K562 (cell line): ENCODE results near the gene ASNS. TPM values are rescaled to one million over a fixed set of nuclear protein-coding genes. Genes with fewer than 3 reads are reported as not detected.

Source experiments
- CCAR2 ChIP-seq: fragments of 200-400 bp; formaldehyde crosslinking; IDR thresholded peaks from 2 replicates; pipeline ENCODE4 v1.6.1; 2017; ENCODE audit warnings: mild to moderate bottlenecking, low read depth, low read length
- EGR1 ChIP-seq: fragments of 450-650 bp; conservative IDR thresholded peaks from 2 replicates; pipeline ENCODE4 v1.6.1; 2017; ENCODE audit warnings: mild to moderate bottlenecking
- FOXK2 ChIP-seq, 2 experiments: fragments of 450-650 bp; IDR thresholded peaks in 1 of 2; conservative IDR thresholded peaks in 1 of 2; 2 replicates each; pipeline ENCODE4 v1.6.1; 2016; ENCODE audit warnings: low read depth in 2 of 2, mild to moderate bottlenecking in 1 of 2
- HSF4 ChIP-seq: fragments of 250-450 bp; sonication (Bioruptor Pico); IDR thresholded peaks from 2 replicates; pipeline ENCODE4 v2.1.2; 2022; ENCODE audit warnings: mild to moderate bottlenecking, moderate library complexity, borderline replicate concordance
- JUND ChIP-seq, 2 experiments: IDR thresholded peaks; 2 replicates in 1 of 2; 3 replicates in 1 of 2; pipeline ENCODE4 v1.6.1; 2011; ENCODE audit warnings: borderline replicate concordance in 2 of 2, low read depth in 2 of 2, low read length in 2 of 2, improper control_type of control experiment in 1 of 2, missing biosample characterization in 1 of 2, missing genetic modification characterization in 1 of 2, missing genetic modification reagents in 1 of 2
- MBD2 ChIP-seq: sonication (generic); IDR thresholded peaks from 2 replicates; pipeline ENCODE4 v1.6.1; 2016; ENCODE audit warnings: low read depth, borderline replicate concordance
- MTA2 ChIP-seq: fragments of 450-650 bp; IDR thresholded peaks from 2 replicates; pipeline ENCODE4 v1.6.1; 2016; ENCODE audit warnings: low read depth
- NFE2 ChIP-seq: IDR thresholded peaks from 2 replicates; pipeline ENCODE4 v1.6.1; 2014; ENCODE audit warnings: antibody characterized with exemption, low read depth
- RAD21 ChIP-seq, 2 experiments: fragments of 250-450 bp in 1 of 2; fragments of 450-650 bp in 1 of 2; sonication (Bioruptor Pico) in 1 of 2; formaldehyde crosslinking in 1 of 2; IDR thresholded peaks in 1 of 2; conservative IDR thresholded peaks in 1 of 2; 2 replicates each; pipeline versions ENCODE4 v1.4.0 to v1.8.0; 2020 to 2022; ENCODE audit warnings: mild to moderate bottlenecking in 2 of 2, moderate library complexity in 1 of 2
- ZC3H11A ChIP-seq: IDR thresholded peaks from 2 replicates; pipeline ENCODE4 v1.6.1; 2012; ENCODE audit warnings: low read depth, low read length, improper control_type of control experiment
- polyA plus RNA-seq, 8 experiments: library from polyadenylated mRNA; depleted of rRNA in 4 of 8; stranded (reverse) in 5 of 8; unstranded in 3 of 8; fragments of >200 nt; fragmentation: Nextera tagmentation in 2 of 8; fragmentation: Illumina TruSeq in 1 of 8; extraction: Ambion mirVana in 2 of 8; extraction: Trizol in 1 of 8; gene quantifications; 2 replicates each; pipeline versions ENCODE4 v1.2.1 to v1.2.3, GENCODE V29; 2011 to 2014; ENCODE audit warnings: inconsistent platforms in 1 of 8, missing spikeins in 1 of 8
- total RNA-seq, 7 experiments: library from RNA; depleted of rRNA in 6 of 7; stranded (reverse); fragments of >200 nt in 6 of 7; fragmentation: Illumina TruSeq in 2 of 7; extraction: Trizol in 2 of 7; gene quantifications; 2 replicates each; pipeline versions ENCODE4 v1.2.1 to v1.2.3, GENCODE V29; 2011 to 2021; ENCODE audit warnings: low replicate concordance in 1 of 7
- TF ChIP-seq, protein P1 (sequence below), 2 experiments: IDR thresholded peaks in 1 of 2; conservative IDR thresholded peaks in 1 of 2; 2 replicates each; pipeline ENCODE4 v1.6.1; 2016; ENCODE audit warnings: low read depth in 2 of 2, mild to moderate bottlenecking in 1 of 2, missing compliant biosample characterization in 1 of 2, missing genetic modification characterization in 1 of 2, moderate library complexity in 1 of 2
- TF ChIP-seq, protein P2 (sequence below): fragments of 200-800 bp; sonication (Bioruptor generic); IDR thresholded peaks from 2 replicates; pipeline ENCODE4 v1.6.1; 2017; ENCODE audit warnings: missing genetic modification characterization, missing compliant biosample characterization
- TF ChIP-seq, protein P3 (sequence below): fragments of 250-450 bp; sonication (Bioruptor Pico); IDR thresholded peaks from 2 replicates; pipeline ENCODE4 v1.8.0; 2022; ENCODE audit warnings: inconsistent platforms
- TF ChIP-seq, protein P4 (sequence below), 3 experiments: fragments of 200-800 bp in 1 of 3; fragments of 250-450 bp in 1 of 3; fragments of 450-650 bp in 1 of 3; sonication (Bioruptor Pico) in 1 of 3; sonication (Bioruptor generic) in 1 of 3; formaldehyde crosslinking in 1 of 3; IDR thresholded peaks; 2 replicates each; pipeline versions ENCODE4 v1.6.1 to v1.8.0; 2016 to 2022; ENCODE audit warnings: mild to moderate bottlenecking in 2 of 3, missing genetic modification characterization in 2 of 3, missing compliant biosample characterization in 1 of 3, moderate library complexity in 1 of 3

The ASNS gene
- total and polyA plus RNA-seq, 9 of the 15 experiments (the other 6 are each of a cell fraction or from before 2014, with no cell fraction given), result 42.1 to 354 (median 215) TPM

DNA sequence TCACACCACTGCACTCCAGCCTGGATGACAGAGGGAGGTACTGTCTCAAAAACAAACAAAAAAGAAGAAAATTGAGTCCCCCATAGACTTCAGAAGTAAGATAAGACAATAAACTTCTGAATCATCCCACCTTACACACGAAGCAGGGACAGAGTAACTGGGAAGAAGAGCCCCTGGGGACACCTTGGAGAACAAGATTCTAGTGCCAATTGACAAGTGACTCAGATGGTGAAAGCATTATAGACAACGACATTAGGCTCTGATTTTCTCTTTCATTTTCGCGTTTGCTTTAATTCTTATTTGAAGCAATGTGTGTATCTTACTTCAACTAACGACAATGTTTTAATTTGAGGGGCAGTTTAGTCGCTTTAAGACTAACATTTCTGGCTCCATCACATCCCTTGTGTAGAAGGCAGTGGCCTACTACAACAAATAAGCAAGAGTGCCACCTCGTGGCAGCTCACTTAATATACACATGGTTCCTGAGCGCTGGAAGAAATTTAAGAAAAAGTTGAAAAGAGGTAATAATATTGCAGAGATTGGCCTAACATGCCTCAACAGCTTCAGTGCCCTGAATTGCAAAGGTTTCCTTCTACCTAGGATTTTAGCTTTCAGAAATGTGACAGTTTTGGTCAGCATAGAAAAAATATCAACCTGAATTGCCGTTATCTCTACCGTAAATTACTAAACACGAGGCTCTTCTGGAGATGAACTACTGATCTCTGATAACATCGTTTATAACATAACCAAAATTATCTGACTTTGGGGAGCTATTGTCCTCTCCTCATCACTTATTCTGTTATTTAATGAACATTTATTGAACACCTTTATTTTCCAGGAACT, 36.7 kb downstream of the ASNS start (continued):
- TF ChIP-seq, protein P1, sequence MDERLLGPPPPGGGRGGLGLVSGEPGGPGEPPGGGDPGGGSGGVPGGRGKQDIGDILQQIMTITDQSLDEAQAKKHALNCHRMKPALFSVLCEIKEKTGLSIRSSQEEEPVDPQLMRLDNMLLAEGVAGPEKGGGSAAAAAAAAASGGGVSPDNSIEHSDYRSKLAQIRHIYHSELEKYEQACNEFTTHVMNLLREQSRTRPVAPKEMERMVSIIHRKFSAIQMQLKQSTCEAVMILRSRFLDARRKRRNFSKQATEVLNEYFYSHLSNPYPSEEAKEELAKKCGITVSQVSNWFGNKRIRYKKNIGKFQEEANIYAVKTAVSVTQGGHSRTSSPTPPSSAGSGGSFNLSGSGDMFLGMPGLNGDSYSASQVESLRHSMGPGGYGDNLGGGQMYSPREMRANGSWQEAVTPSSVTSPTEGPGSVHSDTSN (CRISPR knock-in tag; IDR thresholded peaks at IDR 0.05; ENCODE audit: low read depth), result no peak
- TF ChIP-seq, protein P1 (tag; conservative IDR thresholded peaks at IDR 0.05; ENCODE audit: low read depth), result no peak
- TF ChIP-seq MBD2 (no peak), MTA2 (no peak), ZC3H11A (no peak), RAD21 (CRISPR knock-in tag; conservative IDR thresholded peaks at IDR 0.05 in 1 of 2, IDR thresholded peaks at IDR 0.05 in 1 of 2) (peak; percentile 81 to 89), EGR1 (no peak), JUND (IDR thresholded peaks at IDR 0.05; ENCODE audit: borderline replicate concordance, low read depth, low read length) (no peak), JUND (tag; IDR thresholded peaks at IDR 0.05; ENCODE audit: borderline replicate concordance, low read depth, low read length) (no peak; the same call in 2 of the 3 replicates), NFE2 (no peak), FOXK2 (conservative IDR thresholded peaks at IDR 0.05 in 1 of 2, IDR thresholded peaks at IDR 0.05 in 1 of 2; ENCODE audit: low read depth in 2 of 2) (peak; percentile 42 to 62; a peak in 2 of 4 replicates), HSF4 (CRISPR knock-in tag) (no peak), CCAR2 (no peak)
- TF ChIP-seq, protein P2, sequence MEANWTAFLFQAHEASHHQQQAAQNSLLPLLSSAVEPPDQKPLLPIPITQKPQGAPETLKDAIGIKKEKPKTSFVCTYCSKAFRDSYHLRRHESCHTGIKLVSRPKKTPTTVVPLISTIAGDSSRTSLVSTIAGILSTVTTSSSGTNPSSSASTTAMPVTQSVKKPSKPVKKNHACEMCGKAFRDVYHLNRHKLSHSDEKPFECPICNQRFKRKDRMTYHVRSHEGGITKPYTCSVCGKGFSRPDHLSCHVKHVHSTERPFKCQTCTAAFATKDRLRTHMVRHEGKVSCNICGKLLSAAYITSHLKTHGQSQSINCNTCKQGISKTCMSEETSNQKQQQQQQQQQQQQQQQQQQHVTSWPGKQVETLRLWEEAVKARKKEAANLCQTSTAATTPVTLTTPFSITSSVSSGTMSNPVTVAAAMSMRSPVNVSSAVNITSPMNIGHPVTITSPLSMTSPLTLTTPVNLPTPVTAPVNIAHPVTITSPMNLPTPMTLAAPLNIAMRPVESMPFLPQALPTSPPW (CRISPR knock-in tag), result no peak
- TF ChIP-seq, protein P3, sequence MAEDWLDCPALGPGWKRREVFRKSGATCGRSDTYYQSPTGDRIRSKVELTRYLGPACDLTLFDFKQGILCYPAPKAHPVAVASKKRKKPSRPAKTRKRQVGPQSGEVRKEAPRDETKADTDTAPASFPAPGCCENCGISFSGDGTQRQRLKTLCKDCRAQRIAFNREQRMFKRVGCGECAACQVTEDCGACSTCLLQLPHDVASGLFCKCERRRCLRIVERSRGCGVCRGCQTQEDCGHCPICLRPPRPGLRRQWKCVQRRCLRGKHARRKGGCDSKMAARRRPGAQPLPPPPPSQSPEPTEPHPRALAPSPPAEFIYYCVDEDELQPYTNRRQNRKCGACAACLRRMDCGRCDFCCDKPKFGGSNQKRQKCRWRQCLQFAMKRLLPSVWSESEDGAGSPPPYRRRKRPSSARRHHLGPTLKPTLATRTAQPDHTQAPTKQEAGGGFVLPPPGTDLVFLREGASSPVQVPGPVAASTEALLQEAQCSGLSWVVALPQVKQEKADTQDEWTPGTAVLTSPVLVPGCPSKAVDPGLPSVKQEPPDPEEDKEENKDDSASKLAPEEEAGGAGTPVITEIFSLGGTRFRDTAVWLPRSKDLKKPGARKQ (CRISPR knock-in tag), result no peak
- TF ChIP-seq, protein P4, sequence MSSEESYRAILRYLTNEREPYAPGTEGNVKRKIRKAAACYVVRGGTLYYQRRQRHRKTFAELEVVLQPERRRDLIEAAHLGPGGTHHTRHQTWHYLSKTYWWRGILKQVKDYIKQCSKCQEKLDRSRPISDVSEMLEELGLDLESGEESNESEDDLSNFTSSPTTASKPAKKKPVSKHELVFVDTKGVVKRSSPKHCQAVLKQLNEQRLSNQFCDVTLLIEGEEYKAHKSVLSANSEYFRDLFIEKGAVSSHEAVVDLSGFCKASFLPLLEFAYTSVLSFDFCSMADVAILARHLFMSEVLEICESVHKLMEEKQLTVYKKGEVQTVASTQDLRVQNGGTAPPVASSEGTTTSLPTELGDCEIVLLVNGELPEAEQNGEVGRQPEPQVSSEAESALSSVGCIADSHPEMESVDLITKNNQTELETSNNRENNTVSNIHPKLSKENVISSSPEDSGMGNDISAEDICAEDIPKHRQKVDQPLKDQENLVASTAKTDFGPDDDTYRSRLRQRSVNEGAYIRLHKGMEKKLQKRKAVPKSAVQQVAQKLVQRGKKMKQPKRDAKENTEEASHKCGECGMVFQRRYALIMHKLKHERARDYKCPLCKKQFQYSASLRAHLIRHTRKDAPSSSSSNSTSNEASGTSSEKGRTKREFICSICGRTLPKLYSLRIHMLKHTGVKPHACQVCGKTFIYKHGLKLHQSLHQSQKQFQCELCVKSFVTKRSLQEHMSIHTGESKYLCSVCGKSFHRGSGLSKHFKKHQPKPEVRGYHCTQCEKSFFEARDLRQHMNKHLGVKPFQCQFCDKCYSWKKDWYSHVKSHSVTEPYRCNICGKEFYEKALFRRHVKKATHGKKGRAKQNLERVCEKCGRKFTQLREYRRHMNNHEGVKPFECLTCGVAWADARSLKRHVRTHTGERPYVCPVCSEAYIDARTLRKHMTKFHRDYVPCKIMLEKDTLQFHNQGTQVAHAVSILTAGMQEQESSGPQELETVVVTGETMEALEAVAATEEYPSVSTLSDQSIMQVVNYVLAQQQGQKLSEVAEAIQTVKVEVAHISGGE (CRISPR knock-in tag; IDR thresholded peaks at IDR 0.05), result no peak
